ENCODE data around the gene SLC39A11. TPM values are rescaled to one million over a fixed set of nuclear protein-coding genes. Genes with fewer than 3 reads are reported as not detected.

The SLC39A11 gene
- total and polyA plus RNA-seq, 4 donors, result 9.3 to 49.3 (median 24.7) TPM

DNA sequence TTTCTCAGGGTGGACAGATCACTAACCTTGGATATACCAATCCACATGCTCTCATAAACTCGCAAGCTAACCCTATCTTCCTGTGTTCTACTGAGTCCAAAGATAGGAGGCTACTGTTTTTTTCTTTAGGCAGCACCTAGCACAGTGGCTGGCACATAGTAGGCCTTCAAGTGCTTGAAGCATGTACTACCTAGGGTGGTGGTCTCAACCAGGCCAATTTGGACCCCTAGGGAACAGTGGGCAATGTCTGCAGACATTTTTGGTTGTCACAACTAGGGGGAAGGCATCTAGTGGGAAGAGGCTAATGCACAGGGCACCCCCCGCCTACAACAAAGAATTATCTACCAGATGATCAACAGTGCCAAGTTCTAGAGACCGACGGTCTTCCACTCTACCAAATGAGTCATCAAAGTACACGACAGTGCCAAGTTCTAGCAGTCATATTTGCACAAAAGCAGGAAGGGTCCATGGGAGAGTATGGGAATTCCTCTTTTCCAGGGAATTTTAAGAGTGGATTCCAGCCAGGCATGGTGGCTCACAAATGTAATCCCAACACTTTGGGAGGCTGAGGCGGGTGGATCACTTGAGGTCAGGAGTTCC is 390.3 kb downstream of the SLC39A11 start:
- no peak overlapping the region for H3K27ac ChIP-seq (ENCODE audit: low read depth in 1 of 2, low read length in 1 of 2)
- TF ChIP-seq, protein P1, sequence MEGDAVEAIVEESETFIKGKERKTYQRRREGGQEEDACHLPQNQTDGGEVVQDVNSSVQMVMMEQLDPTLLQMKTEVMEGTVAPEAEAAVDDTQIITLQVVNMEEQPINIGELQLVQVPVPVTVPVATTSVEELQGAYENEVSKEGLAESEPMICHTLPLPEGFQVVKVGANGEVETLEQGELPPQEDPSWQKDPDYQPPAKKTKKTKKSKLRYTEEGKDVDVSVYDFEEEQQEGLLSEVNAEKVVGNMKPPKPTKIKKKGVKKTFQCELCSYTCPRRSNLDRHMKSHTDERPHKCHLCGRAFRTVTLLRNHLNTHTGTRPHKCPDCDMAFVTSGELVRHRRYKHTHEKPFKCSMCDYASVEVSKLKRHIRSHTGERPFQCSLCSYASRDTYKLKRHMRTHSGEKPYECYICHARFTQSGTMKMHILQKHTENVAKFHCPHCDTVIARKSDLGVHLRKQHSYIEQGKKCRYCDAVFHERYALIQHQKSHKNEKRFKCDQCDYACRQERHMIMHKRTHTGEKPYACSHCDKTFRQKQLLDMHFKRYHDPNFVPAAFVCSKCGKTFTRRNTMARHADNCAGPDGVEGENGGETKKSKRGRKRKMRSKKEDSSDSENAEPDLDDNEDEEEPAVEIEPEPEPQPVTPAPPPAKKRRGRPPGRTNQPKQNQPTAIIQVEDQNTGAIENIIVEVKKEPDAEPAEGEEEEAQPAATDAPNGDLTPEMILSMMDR (IDR thresholded peaks at IDR 0.05; ENCODE audit: control extremely low read depth, extremely low read depth), result no peak

DNA sequence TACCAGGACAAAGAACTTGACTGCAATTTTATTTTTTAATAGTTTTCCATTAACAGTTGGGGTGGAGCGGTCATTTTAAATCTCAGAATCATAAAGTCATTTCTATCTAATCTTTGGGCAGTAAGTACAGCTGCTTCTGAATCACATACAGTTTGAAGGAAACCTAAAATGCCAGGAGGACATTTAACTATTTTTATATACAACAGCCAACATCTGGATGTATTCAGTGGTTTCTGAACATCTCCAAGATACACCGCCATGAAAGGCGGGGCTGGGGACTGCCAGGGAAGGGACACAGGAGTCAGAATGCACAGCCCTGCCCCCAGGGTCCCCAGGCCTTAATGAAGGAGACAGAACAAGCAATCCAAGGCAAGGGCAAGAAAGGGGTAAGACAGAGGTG is 392.3 kb downstream of the SLC39A11 start:
- no peaks in the 10 kb centered on the region for H3K27me3 ChIP-seq (ENCODE audit: control insufficient read depth in 3 of 3, insufficient read depth in 3 of 3, low read length in 2 of 3)
- DNase-seq, result no peak
- TF ChIP-seq, protein P1 (IDR thresholded peaks at IDR 0.05; ENCODE audit: control extremely low read depth, extremely low read depth), result no peak

More for the DNA sequence above, 390.3 kb downstream of the SLC39A11 start:
- Histone ChIP-seq H3K36me3 (ENCODE audit: control insufficient read depth in 4 of 4, insufficient read depth in 4 of 4, low read length in 4 of 4) (no peaks in the 10 kb centered on the region), H3K9me3 (ENCODE audit: control insufficient read depth in 4 of 4, insufficient read depth in 3 of 4, low read length in 3 of 4) (no peaks in the 10 kb centered on the region), H3K4me1 (ENCODE audit: control insufficient read depth in 5 of 5, insufficient read depth in 5 of 5, low read length in 5 of 5) (peaks cover 0 to 3% (median 0%) of the 10 kb centered on the region in 5 donors), H3K9ac (ENCODE audit: insufficient read depth in 1 of 2, low read length in 2 of 2) (no peak overlapping the region), H3K27me3 (ENCODE audit: control insufficient read depth in 3 of 3, insufficient read depth in 3 of 3, low read length in 2 of 3) (no peaks in the 10 kb centered on the region), H3K4me3 (no peak overlapping the region)
- DNase-seq (no peak), ATAC-seq (ENCODE audit: insufficient read depth, low FRiP score) (no peak)
- 64 to 84% methylated on average over 6 of the region's 6 CpGs for WGBS, 2 donors

DNA sequence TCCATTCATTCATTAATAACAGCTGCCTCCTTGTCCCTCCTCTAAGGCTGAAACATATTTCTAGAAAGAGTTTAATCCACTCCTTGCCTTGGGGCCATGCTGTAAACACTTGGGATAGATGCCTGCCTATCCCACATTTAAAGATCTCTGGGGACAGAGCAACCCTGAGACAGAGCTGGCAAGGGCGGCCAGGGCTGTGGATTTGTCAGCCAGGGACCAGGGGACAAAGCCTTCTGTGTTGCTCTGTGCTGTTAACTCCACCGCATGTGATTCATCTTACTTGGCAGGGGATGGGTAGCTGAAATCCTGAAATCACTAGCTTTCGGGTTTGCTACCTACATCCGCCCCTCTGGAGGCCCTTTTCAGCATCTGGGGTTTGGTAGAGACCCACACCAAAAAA is 392.9 kb downstream of the SLC39A11 start:
- Histone ChIP-seq H3K4me3 (no peak overlapping the region), H3K27ac (ENCODE audit: low read depth in 1 of 2, low read length in 1 of 2) (no peak overlapping the region), H3K9me3 (ENCODE audit: control insufficient read depth in 4 of 4, insufficient read depth in 3 of 4, low read length in 3 of 4) (peaks cover 0 to 1% (median 0%) of the 10 kb centered on the region in 4 donors), H3K9ac (ENCODE audit: insufficient read depth in 1 of 2, low read length in 2 of 2) (no peak overlapping the region), H3K36me3 (ENCODE audit: control insufficient read depth in 4 of 4, insufficient read depth in 4 of 4, low read length in 4 of 4) (peaks cover 0 to 2% (median 0%) of the 10 kb centered on the region in 4 donors), H3K27me3 (ENCODE audit: control insufficient read depth in 3 of 3, insufficient read depth in 3 of 3, low read length in 2 of 3) (no peaks in the 10 kb centered on the region), H3K4me1 (ENCODE audit: control insufficient read depth in 5 of 5, insufficient read depth in 5 of 5, low read length in 5 of 5) (peaks cover 0 to 1% (median 0%) of the 10 kb centered on the region in 5 donors)
- TF ChIP-seq, protein P1 (IDR thresholded peaks at IDR 0.05; ENCODE audit: control extremely low read depth, extremely low read depth), result no peak
- 97% methylated on average over 4 of the region's 4 CpGs for whole genome bisulfite sequencing, 2 donors
- DNase-seq, result no peak
- ATAC-seq (ENCODE audit: insufficient read depth, low FRiP score), result no peak

More for the DNA sequence above, 392.3 kb downstream of the SLC39A11 start:
- Histone ChIP-seq H3K4me3 (no peak overlapping the region), H3K9me3 (ENCODE audit: control insufficient read depth in 4 of 4, insufficient read depth in 3 of 4, low read length in 3 of 4) (peaks cover 0 to 1% (median 0%) of the 10 kb centered on the region in 4 donors), H3K36me3 (ENCODE audit: control insufficient read depth in 4 of 4, insufficient read depth in 4 of 4, low read length in 4 of 4) (peaks cover 0 to under 1% (median 0%) of the 10 kb centered on the region in 4 donors), H3K9ac (ENCODE audit: insufficient read depth in 1 of 2, low read length in 2 of 2) (no peak overlapping the region), H3K4me1 (ENCODE audit: control insufficient read depth in 5 of 5, insufficient read depth in 5 of 5, low read length in 5 of 5) (peaks cover 0 to 1% (median 0%) of the 10 kb centered on the region in 5 donors), H3K27ac (ENCODE audit: low read depth in 1 of 2, low read length in 1 of 2) (no peak overlapping the region)
- ATAC-seq (ENCODE audit: insufficient read depth, low FRiP score), result no peak
- WGBS, 2 donors, result 96 to 97% methylated on average over 3 of the region's 3 CpGs

Data from lung (tissue), 12 donors.